Measurements from ENCODE around the gene ZDHHC16. TPM values are rescaled to one million over a fixed set of nuclear protein-coding genes. Genes with fewer than 3 reads are reported as not detected.
"Not testable (repeated sequence)": the region's sequence is repeated elsewhere in the genome, so short reads cannot be mapped to it uniquely, and the experiment has no call there.

The ZDHHC16 gene
- total RNA-seq, 4 donors from 2014 or later = 17.0 to 36.9 (median 28.2) TPM

GRCh38 chr10:97463363-97464132 is 17.6 kb downstream of the ZDHHC16 start:
- intact Hi-C loops (cut with DNase I) = loop anchor here (10.0 kb wide), 1 partner anchor 91 kb away; no protein-coding TSS in a partner anchor
- Histone ChIP-seq H3K27ac (peak overlapping the region in 3 of 4 donors; percentile 39 to 56 (median 55)), H3K36me3 (peaks cover 59 to 100% (median 66%) of the 10 kb centered on the region in 3 donors), H3K4me3 (no peak overlapping the region), H3K4me1 (peaks cover 0 to 35% (median 5%) of the 10 kb centered on the region in 3 donors), H3K27me3 (no peaks in the 10 kb centered on the region), H3K9me3 (no peaks in the 10 kb centered on the region)
- WGBS, 2 donors = 13 to 60% methylated on average over 1 to 4 of the region's 4 CpGs
- no peak for DNase-seq
- no peak for TF ChIP-seq POLR2A (IDR thresholded peaks at IDR 0.05)
- peak; percentile 69 to 92 (median 88) for TF ChIP-seq CTCF (IDR thresholded peaks at IDR 0.05)

GRCh38 chr10:97464226-97464625 is 18.3 kb downstream of the ZDHHC16 start:
- Histone ChIP-seq H3K9me3 (no peaks in the 10 kb centered on the region), H3K27me3 (no peaks in the 10 kb centered on the region), H3K27ac (peak overlapping the region in 3 of 4 donors; percentile 39 to 56 (median 55)), H3K4me3 (no peak overlapping the region), H3K4me1 (peaks cover 0 to 40% (median 5%) of the 10 kb centered on the region in 3 donors), H3K36me3 (peaks cover 57 to 100% (median 65%) of the 10 kb centered on the region in 3 donors)
- 33 to 60% methylated on average over 1 of the region's 1 CpG for WGBS, 2 donors
- TF ChIP-seq CTCF (IDR thresholded peaks at IDR 0.05) = no peak
- TF ChIP-seq POLR2A (IDR thresholded peaks at IDR 0.05) = no peak
- DNase-seq = no peak
- intact Hi-C loops (cut with DNase I) = loop anchor here (10.0 kb wide), 1 partner anchor 91 kb away; no protein-coding TSS in a partner anchor

GRCh38 chr10:97465982-97466381 is 20.0 kb downstream of the ZDHHC16 start:
- H3K27ac ChIP-seq = no peak overlapping the region

GRCh38 chr10:97466755-97467154 is 20.8 kb downstream of the ZDHHC16 start:
- no peak for TF ChIP-seq POLR2A (IDR thresholded peaks at IDR 0.05)
- TF ChIP-seq CTCF (IDR thresholded peaks at IDR 0.05) = no peak
- Histone ChIP-seq H3K4me1 (peaks cover 0 to 40% (median 5%) of the 10 kb centered on the region in 3 donors), H3K36me3 (peaks cover 44 to 100% (median 51%) of the 10 kb centered on the region in 3 donors), H3K27me3 (no peaks in the 10 kb centered on the region), H3K4me3 (no peak overlapping the region), H3K27ac (no peak overlapping the region), H3K9me3 (no peaks in the 10 kb centered on the region)
- intact Hi-C loops (cut with DNase I) = loop anchor here (10.0 kb wide), 1 partner anchor 88 kb away; no protein-coding TSS in a partner anchor
- no peak for DNase-seq
- WGBS, 2 donors = 67 to 73% methylated on average over 1 to 4 of the region's 4 CpGs

More at GRCh38 chr10:97465982-97466381, 20.0 kb downstream of the ZDHHC16 start:
- no peak for TF ChIP-seq CTCF (IDR thresholded peaks at IDR 0.05)
- no peak for TF ChIP-seq POLR2A (IDR thresholded peaks at IDR 0.05)
- Histone ChIP-seq H3K4me1 (peaks cover 0 to 40% (median 5%) of the 10 kb centered on the region in 3 donors), H3K9me3 (no peaks in the 10 kb centered on the region), H3K27me3 (no peaks in the 10 kb centered on the region), H3K36me3 (peaks cover 52 to 100% (median 59%) of the 10 kb centered on the region in 3 donors), H3K4me3 (no peak overlapping the region)
- 92 to 100% methylated on average over 3 to 7 of the region's 7 CpGs for WGBS, 2 donors
- intact Hi-C loops (cut with DNase I) = loop anchor here (10.0 kb wide), 1 partner anchor 89 kb away; no protein-coding TSS in a partner anchor
- DNase-seq = no peak

- intact Hi-C loops (cut with DNase I) = loop anchor here (10.0 kb wide), 1 partner anchor 87 kb away; no protein-coding TSS in a partner anchor
- Histone ChIP-seq H3K4me3 (no peak overlapping the region), H3K27me3 (no peaks in the 10 kb centered on the region), H3K27ac (peak overlapping the region in 2 of 4 donors; percentile 2 to 7), H3K9me3 (no peaks in the 10 kb centered on the region), H3K4me1 (peaks cover 0 to 40% (median 5%) of the 10 kb centered on the region in 3 donors), H3K36me3 (peaks cover 39 to 100% (median 47%) of the 10 kb centered on the region in 3 donors)
- TF ChIP-seq POLR2A (IDR thresholded peaks at IDR 0.05) (no peak), CTCF (IDR thresholded peaks at IDR 0.05) (no peak)
- WGBS, 2 donors = 50 to 56% methylated on average over 3 of the region's 3 CpGs
- no peak for DNase-seq
Observed at GRCh38 chr10:97468162-97468561, 22.2 kb downstream of the ZDHHC16 start.

- intact Hi-C loops (cut with DNase I) = loop anchor here (10.0 kb wide), 1 partner anchor 86 kb away; no protein-coding TSS in a partner anchor
- peaks cover 39 to 100% (median 47%) of the 10 kb centered on the region in 3 donors for H3K36me3 ChIP-seq
- H3K27me3 ChIP-seq, DNase-seq, H3K4me3 ChIP-seq, H3K9me3 ChIP-seq: not testable (repeated sequence)
- H3K4me1 ChIP-seq = peaks cover 0 to 35% (median 5%) of the 10 kb centered on the region in 3 donors
- WGBS, 2 donors = 70 to 87% methylated on average over 5 to 10 of the region's 12 CpGs
- peak overlapping the region in 3 of 4 donors; percentile 7 to 38 (median 17) for H3K27ac ChIP-seq
Observed at GRCh38 chr10:97468781-97469180, 22.8 kb downstream of the ZDHHC16 start.

Measured in esophagus squamous epithelium (tissue), 5 donors.